Measurements from ENCODE around the gene GRIA2. TPM values are rescaled to one million over a fixed set of nuclear protein-coding genes. Genes with fewer than 3 reads are reported as not detected.
"Not testable (repeated sequence)": the region's sequence is repeated elsewhere in the genome, so short reads cannot be mapped to it uniquely, and the experiment has no call there.

The GRIA2 gene
- polyA plus RNA-seq, 4 donors, result 1.0 to 1.9 (median 1.7) TPM

DNA sequence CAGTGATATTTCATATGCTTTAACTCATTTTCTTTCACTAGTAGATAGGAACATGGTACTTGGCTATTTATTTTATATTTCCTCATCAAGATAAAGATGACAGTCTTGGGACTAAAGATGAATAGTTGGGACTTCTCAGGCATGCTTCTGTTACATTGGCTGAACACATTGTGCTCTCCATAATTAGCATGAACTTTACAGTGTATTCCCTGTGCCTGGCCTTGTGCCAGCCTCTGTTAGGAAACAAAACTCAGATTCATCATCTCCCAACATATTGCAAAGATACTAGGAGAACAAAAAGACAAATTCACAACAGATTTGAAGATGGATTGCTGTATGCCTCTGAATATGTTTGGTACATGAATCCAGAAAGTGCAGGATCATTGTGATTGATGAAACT is 26.4 kb downstream of the GRIA2 start:
- no peak for DNase-seq (ENCODE audit: low read depth in 4 of 4, low spot score in 3 of 4)

DNA sequence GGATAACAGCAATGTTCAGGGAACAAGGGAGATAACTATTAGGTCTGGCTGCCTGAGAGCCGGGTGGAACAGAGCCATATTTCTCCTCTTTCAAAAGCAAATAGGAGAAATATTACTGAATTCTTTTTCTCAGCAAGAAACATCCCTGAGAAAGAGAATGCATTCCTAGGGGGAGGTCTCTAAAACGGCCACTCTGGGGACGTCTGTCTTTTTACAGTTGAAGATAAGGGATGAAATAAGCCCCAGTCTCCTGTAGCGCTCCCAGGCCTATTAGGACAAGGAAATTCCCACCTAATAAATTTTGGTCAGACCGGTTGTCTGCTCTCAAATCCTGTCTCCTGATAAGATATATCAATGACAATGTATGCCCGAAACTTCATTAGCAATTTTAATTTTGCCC is 37.6 kb downstream of the GRIA2 start:
- not testable (repeated sequence) for DNase-seq (ENCODE audit: low read depth in 4 of 4, low spot score in 3 of 4)

DNA sequence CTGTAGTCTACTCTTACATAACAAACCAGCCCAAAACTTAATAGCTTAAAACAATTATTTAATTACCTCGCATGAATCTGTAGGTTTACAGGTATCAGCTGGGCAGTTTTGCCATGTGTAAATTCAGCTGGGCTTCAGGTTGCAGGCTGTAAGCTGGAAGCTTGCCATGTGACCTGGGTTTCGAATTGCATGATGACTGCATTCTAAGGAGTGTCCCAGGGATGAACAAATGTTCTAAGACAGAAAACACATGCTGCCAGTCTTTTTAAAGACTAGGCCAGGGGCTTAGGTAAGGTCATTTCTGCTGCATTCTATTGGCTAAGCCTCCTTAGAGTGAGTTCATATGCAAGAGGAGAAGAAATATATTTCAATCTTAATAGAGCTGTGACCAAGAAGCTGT is 44.8 kb downstream of the GRIA2 start:
- peak; percentile 8 to 47 (median 14) for DNase-seq (ENCODE audit: low read depth in 4 of 4, low spot score in 3 of 4)

DNA sequence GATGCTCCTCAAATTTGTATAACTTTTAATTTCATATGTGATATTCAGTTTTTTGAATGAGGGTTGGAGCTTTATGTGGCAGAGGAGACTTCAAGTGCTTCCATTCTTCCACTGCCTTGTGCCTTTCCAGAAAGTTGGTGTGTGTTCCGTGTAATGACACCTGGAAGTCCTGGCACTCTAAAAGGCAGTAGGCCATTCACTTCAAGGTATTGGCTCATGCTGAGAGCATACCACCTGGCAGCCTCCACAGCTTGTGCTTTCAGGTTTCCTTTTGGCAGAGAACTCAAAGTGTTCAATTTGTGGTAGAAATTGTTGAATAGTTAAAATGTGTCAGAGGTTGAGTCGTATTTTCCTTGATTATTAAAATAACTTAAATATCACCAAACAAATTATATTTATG is 49.6 kb downstream of the GRIA2 start:
- DNase-seq (ENCODE audit: low read depth in 4 of 4, low spot score in 3 of 4), result no peak

DNA sequence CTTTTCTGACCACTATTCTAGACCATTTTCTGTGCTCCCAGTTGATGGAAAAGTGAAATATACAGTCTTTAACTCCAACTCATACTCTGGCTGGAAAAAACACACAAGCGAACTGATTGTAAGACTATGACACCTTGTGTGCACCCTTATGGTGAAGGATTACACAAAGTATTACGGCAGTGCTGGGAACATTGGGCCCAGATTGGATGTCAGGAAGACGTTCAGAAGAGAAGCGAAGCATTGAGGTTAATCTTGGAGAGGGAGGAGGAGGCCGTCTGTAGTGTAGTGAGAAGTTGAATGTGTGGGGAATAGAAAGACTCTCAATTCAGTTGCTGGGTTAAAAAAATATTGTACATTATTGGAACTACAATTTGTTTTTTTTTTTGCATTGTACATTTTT is 50.0 kb downstream of the GRIA2 start:
- no peak for DNase-seq (ENCODE audit: low read depth in 4 of 4, low spot score in 3 of 4)

DNA sequence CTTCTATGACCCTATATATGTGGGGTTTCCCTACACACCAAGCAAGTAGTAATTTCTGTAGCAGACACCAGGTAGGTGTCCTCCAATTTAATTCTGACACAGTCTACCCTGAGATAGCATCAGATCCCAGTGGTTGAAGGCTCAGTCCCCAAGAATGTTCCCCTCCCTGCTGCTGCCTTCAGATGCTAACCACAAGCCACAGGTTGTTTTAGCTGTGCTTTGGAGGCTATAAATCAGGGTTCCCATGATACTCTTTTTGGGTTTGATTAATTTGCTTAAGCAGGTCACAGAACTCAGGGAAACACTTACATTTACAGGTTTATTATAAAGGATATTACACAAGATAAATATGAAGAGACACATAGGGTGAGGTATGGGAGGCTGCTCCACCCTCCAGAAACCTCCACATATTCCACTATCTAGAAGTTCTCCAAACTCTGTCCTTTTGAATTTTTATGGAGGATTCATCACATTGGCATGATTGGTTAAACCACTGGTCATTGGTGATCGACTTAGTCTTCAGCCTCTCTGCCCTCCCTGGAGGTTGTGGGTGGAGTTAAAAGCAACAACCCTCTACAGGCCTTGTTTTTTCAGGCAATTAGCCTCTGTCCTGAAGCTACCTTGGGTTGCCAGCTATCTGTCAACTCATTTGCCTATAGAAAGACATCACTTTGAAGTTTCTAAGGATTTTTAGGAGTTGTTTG is 50.8 kb downstream of the GRIA2 start:
- DNase-seq (ENCODE audit: low read depth in 4 of 4, low spot score in 3 of 4), result no peak

DNA sequence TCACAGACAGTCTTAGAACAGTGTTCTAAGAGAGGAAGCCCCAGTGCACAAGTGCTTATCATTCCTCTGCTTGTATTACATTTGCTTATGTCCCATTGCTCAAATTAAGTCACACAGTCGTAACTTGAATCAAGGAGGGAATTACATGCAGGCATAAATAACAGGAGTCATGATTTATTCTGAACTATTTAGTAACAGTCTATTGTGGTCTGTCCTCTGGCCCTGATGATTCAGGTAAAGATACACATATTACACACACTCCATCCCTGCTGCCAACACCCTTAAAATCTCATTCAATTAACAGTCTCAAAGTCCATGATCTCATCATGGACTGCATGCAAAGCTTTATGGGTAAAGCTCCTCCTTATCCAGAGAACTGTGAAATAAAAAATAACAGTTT is 60.1 kb downstream of the GRIA2 start:
- DNase-seq (ENCODE audit: low read depth in 4 of 4, low spot score in 3 of 4), result no peak

DNA sequence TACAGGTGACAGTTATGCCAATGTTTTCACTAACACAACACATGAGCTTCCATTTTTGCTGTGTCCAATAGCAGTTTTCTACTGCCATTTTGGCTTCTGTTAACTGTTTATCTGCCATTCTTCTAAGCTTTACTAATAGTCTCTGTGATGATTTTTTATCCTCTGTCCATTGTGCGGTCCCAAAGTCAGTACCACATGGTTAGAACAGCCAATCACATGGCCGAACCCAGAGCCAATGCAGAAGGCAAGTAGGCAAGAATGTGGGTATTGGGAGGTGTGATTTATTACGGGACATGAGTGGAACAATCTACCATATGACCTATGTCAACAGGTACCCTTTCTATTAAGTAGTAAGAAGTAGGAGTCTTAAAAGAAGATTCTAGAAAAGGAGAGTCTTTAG is 61.5 kb downstream of the GRIA2 start:
- no peak for DNase-seq (ENCODE audit: low read depth in 4 of 4, low spot score in 3 of 4)

DNA sequence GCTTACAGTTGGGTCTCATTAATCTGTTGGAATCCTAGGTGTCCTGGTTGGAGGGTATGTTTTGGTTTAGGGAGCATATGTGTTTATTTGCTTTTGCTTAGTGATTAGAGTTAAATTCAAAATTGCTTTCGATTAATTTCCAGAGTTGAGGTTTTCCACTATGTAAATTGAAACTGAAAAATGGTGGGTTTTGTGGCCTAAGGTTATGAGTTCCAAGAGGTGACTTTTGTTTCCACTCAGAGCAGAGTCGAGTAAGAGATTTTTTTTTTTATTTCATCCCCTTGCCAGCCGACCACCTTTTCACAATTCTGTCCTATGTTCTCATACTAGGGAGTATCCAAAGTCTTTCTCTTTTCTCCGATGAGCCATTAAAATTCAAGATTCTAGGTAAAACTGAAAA is 66.9 kb downstream of the GRIA2 start:
- DNase-seq (ENCODE audit: low read depth in 4 of 4, low spot score in 3 of 4), result no peak

DNA sequence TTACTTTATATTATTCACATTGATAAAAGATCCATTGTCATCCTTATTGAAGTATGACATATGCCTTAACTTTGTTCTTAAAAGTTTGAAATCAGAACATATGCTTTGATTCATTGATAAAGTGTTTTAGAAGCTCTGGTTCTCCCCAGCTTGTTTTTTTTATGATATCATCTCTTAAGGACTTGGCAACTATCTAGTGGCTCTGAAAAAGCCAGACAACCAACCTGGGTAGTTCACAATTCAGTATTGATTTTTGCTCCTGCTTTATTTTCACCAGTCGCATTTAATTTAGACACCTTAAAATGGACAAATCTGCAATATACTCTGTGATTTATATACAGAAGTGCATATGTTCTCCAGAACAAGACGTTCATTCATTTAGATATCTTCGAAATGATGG is 70.1 kb downstream of the GRIA2 start:
- no peak for DNase-seq (ENCODE audit: low read depth in 4 of 4, low spot score in 3 of 4)

DNA sequence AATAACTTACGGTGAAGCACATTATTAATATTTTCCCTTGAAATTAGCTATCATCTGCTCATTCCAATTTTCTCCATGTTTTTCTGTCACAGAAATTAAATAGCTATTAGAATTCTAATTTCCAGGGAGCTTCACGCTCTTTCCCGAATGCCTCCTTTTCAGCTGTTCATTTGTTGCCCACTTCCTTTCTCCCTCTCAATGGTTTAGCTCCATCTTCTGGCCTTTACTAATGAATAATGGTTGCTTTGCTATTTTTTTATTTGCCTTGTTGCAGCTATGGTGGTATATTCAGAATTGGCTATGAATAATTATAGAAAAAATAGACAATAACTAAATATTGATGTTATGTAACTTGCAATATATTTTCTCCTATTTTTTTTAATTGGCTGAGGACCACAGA is 70.5 kb downstream of the GRIA2 start:
- no peak for DNase-seq (ENCODE audit: low read depth in 4 of 4, low spot score in 3 of 4)

DNA sequence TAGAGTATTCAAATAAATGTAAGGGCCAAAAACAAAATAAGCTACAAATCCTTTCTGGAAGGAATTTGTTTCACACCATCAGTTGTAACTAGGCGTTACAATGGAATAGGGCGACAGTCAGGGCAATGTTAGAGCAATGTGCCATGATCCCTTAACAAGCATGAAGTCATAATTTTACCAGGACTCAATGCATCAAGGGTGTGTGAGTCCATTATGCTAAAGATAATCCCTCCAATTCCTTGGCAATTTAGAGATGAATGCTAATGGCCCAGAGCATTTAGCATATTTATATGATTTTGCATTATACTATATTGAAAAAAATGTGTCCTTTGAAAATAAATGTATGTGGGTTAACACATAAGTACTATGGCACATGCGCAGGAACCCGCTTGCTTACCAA is 73.1 kb downstream of the GRIA2 start:
- no peak for DNase-seq (ENCODE audit: low read depth in 4 of 4, low spot score in 3 of 4)

DNA sequence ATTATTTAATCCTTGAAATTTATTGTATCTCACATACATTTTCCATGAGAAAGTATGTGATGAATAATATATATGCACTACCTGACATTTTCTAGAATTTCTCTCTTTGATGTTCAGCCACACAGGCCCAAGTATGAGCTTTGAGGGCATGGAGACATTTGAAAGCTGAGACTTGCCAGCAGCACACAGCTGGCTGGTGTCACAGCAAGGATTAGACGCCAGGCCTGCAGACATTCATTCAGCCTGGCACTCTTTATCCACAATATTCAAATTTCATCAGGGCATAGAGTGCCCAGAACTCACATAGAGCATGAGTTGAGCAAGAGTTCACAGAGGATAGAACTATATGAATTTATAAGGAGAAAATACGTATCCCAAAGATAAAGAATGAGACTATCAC is 74.0 kb downstream of the GRIA2 start:
- DNase-seq (ENCODE audit: low read depth in 4 of 4, low spot score in 3 of 4), result no peak

DNA sequence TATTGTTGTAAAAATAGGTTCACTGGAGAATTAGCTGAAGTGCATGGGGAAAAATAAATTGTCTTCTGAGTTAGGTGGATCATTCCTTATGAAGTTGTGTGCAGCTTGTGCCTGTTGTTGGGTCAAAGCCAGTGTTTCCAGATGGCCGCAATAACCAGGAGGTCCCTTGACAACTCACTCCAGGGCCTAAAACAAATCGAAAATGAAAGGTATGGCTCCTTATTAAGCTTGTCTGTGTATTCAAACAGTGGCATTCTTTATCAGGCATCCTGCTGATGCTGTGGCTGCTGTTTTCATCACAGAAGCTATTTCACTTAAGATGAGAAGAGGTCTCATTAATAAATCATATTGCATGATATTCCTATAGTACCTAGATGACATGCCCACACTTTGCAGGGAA is 80.2 kb downstream of the GRIA2 start:
- DNase-seq (ENCODE audit: low read depth in 4 of 4, low spot score in 3 of 4), result no peak

DNA sequence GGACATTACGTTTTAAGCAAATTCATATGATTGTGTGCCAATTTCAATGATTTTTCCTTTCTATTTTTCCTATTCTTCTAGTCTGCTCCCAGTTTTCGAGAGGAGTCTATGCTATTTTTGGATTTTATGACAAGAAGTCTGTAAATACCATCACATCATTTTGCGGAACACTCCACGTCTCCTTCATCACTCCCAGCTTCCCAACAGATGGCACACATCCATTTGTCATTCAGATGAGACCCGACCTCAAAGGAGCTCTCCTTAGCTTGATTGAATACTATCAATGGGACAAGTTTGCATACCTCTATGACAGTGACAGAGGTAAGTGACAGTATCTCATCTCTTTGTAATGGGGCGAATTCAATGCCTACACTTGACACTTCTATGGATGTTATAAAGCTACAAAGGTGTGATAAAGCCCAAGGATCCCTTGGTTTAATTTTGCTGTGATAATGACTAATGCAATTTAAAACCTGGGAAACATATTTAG is 83.0 kb downstream of the GRIA2 start:
- no peak for DNase-seq (ENCODE audit: low read depth in 4 of 4, low spot score in 3 of 4)

DNA sequence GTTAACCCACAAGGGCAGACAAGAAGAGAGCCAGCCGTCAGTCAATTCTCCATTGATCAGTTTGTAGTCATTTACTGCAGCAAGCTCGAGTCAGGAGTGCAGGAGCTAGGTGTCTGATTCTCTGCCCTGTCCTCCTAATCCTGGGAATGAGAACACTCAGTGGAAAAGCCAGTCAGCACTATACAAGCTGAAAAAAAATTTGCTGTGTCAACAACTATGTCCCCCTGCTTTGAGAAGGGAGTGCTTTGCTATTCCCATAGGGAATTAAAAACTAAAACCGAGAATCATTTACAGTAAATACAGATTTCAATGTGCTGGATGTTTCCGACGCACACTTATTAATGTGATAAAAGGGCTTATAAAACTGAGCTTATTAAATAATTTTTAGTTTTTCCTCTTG is 84.2 kb downstream of the GRIA2 start:
- DNase-seq (ENCODE audit: low read depth in 4 of 4, low spot score in 3 of 4), result no peak

DNA sequence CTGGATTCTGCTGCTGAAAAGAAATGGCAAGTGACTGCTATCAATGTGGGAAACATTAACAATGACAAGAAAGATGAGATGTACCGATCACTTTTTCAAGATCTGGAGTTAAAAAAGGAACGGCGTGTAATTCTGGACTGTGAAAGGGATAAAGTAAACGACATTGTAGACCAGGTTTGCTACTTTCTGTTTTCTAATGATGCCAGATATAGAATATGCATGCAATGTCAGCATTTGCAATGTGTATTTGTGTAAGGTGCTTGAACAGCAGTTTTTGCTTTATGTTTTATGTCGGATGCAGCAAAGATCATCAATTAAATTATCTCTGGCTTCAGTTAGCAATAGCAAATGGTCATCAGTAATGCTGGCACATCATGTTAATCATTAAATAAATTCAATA is 92.2 kb downstream of the GRIA2 start:
- DNase-seq (ENCODE audit: low read depth in 4 of 4, low spot score in 3 of 4), result no peak

DNA sequence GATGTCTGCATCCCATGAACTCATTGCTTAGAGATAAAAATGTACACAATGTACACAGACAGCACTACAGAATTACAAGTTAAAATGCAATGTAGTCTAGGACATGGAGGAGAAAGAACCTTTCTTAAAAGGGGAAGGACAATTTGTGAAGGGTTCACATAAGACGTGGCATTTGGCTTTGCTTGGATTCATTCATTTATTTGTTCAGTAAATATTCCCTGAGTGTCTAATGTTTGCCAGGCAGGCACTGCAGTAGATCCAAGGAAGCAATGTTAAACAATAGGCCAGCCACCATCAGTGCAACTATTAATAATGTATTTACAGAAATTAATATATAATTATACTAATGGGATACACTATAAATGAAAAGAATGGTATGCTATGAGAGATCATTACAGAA is 94.4 kb downstream of the GRIA2 start:
- DNase-seq (ENCODE audit: low read depth in 4 of 4, low spot score in 3 of 4), result no peak

DNA sequence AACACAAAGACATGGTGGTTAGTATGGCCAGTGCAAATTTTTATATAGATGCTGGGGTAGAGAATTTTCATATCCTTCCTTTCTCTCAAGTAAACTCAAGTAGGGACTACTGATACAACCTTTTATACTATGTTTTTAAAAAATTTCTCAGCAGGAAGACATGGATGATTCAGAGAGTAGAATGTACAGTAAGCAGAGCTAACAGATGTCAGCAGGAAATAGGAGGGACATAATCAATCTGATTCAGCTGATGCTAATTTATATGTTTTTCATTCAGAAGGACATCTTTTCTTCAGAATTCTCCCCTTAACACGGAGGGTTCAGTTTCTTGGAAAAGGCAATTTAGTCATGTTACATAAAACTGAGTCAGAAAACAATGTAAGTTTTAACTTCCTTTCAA is 95.4 kb downstream of the GRIA2 start:
- DNase-seq (ENCODE audit: low read depth in 4 of 4, low spot score in 3 of 4), result no peak

DNA sequence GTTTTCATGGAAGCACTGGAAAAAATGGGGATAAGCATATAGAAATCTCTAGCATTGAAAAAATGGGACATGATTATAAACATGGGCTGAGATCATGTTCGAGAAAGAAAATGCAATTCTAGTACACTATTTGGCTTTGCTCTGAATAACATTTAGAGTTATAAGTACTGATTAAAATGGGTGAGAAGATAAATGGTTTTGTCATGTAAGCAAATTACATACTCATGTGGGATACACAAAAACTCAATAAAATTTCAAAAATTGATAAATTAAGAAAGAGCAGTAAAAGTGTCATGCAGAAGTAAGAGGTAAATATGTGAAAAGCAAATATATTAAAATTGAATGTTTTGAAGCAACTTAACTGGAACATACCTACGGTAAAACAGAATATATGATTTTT is 99.6 kb downstream of the GRIA2 start:
- no peak for DNase-seq (ENCODE audit: low read depth in 4 of 4, low spot score in 3 of 4)

DNA sequence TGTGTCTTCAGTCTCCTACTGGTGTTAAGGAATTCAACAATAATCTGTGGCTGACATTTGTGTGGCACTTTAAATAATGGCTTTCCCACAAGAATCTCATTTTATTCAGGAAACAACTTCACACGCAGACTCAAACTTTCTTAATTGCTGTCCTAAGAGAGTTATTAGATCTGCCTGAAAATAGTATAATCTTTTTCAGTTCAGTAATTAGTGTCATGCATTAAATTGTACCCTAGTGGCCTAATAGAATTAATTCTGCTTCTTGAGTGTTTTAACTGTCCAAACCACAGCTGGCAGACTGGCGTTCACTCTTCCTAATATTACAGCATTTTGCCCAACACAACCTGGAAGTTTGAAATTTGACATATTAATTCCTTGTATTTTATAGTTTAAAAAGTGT is 107.1 kb downstream of the GRIA2 start:
- DNase-seq (ENCODE audit: low read depth in 4 of 4, low spot score in 3 of 4), result no peak

DNA sequence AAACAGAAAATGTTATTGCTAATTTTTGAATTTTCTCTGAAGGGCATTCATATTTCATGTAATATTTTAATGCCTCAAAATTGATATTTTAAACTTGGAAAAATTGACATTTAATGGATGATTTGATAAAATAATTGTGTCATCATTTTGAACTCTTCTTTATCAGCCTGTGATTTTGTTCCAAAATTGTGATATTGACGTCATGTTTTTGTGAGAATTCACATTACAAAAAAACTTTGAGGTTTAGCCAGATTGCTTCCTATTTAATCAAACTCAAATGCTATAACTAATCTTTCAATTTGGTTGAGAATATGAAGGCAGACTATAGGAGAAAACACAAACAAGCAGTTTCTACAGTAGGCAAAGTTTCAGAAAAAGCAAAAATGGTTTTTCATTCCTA is 137.4 kb downstream of the GRIA2 start:
- no peak for DNase-seq (ENCODE audit: low read depth in 4 of 4, low spot score in 3 of 4)

DNA sequence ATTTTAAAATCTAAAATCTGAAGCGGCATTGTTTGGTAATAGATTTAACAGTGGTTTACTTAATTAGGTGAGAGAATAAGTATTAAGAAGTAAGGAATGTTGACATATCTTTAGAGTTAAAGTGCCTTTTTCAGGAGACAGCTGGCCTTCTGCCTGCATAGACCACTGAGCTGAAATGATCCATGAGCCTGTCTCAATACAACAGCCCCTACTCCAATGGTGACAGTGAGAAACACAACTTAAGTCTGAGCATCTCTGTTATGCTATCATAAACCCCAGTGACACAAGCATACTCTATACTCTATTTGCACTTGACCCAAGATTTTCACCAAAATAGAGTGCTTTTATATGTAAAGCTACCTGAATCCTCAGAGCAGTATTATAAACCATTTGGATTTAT is 137.9 kb downstream of the GRIA2 start:
- no peak for DNase-seq (ENCODE audit: low read depth in 4 of 4, low spot score in 3 of 4)

Data from left renal pelvis (tissue), 4 donors.